Breast epithelium (tissue), 4 donors: ENCODE measurements around the gene PKDREJ. TPM values are rescaled to one million over a fixed set of nuclear protein-coding genes. Genes with fewer than 3 reads are reported as not detected.

ENCODE experiments used
- DNase-seq, 2 donors: peaks; one replicate each; pipeline ENCODE4 v3.0.0-alpha.2; 2019; ENCODE audit warnings: low spot score in 2 of 2
- H3K27ac ChIP-seq, 2 donors: fragments of 200-600 bp; sonication (generic) in 1 of 2; one replicate each; pipeline ENCODE4 v1.5.1; 2016 to 2019; ENCODE audit warnings: mild to moderate bottlenecking in 1 of 2
- H3K27me3 ChIP-seq, 2 donors: fragments of 200-600 bp; sonication (generic) in 1 of 2; one replicate each; pipeline versions ENCODE4 v1.5.1 to v1.6.0; 2017 to 2019; ENCODE audit warnings: control low read depth in 1 of 2, mild to moderate bottlenecking in 1 of 2
- H3K36me3 ChIP-seq: fragments of 200-600 bp; one replicate; pipeline ENCODE4 v1.5.1; 2019
- H3K4me1 ChIP-seq, 2 donors: fragments of 200-600 bp; sonication (generic); one replicate each; pipeline ENCODE4 v1.5.1; 2016 to 2019; ENCODE audit warnings: control low read depth in 1 of 2
- H3K4me3 ChIP-seq, 3 donors: fragments of 200-600 bp; sonication (generic); 1 replicate in 2 of 3; 2 replicates in 1 of 3; pipeline ENCODE4 v1.5.1; 2016 to 2019; ENCODE audit warnings: mild to moderate bottlenecking in 3 of 3, moderate library complexity in 2 of 3
- H3K9me3 ChIP-seq, 2 donors: fragments of 200-600 bp; sonication (generic) in 1 of 2; one replicate each; pipeline ENCODE4 v1.5.1; 2016 to 2019; ENCODE audit warnings: control low read depth in 1 of 2
- CTCF ChIP-seq, 3 donors: fragments of 450-650 bp; IDR thresholded peaks; one replicate each; pipeline ENCODE4 v1.5.1; 2016 to 2017; ENCODE audit warnings: antibody characterized with exemption in 3 of 3, mild to moderate bottlenecking in 3 of 3, moderate library complexity in 3 of 3
- POLR2A ChIP-seq: fragments of 450-650 bp; IDR thresholded peaks from one replicate; pipeline ENCODE4 v1.6.1; 2016; ENCODE audit warnings: antibody characterized with exemption, mild to moderate bottlenecking, moderate library complexity
- POLR2AphosphoS5 ChIP-seq, 3 donors: sonication (generic); formaldehyde crosslinking; IDR thresholded peaks; one replicate each; pipeline ENCODE4 v1.6.1; 2017; ENCODE audit warnings: antibody characterized with exemption in 3 of 3
- intact Hi-C: fragments of 100-400 bp; cut with DNase I; formaldehyde crosslinking; loops from one replicate; pipeline ENCODE4 v1.15.1; 2023; ENCODE audit warnings: low total_unique reads
- total RNA-seq, 3 donors: library from RNA; depleted of rRNA; stranded (reverse); fragments of >200 nt; gene quantifications; one replicate each; pipeline ENCODE4 v1.1.0, GENCODE V29; 2016

The PKDREJ gene
- total RNA-seq, 3 donors from 2014 or later, result 0.16 TPM; not detected in 2

GRCh38 chr22:46281866-46282678 is 18.9 kb upstream of the PKDREJ start:
- TF ChIP-seq POLR2AphosphoS5 (IDR thresholded peaks at IDR 0.05), result no peak
- no peak for TF ChIP-seq POLR2A
- no peak for TF ChIP-seq CTCF (IDR thresholded peaks at IDR 0.05)
- Histone ChIP-seq H3K4me1 (no peaks in the 10 kb centered on the region), H3K27me3 (no peaks in the 10 kb centered on the region), H3K4me3 (no peak overlapping the region), H3K9me3 (no peaks in the 10 kb centered on the region), H3K27ac (no peak overlapping the region), H3K36me3 (peaks cover 10% of the 10 kb centered on the region)
- DNase-seq, result no peak
- intact Hi-C loops, result no loop called here

- TF ChIP-seq CTCF (IDR thresholded peaks at IDR 0.05), result no peak
- no peak for TF ChIP-seq POLR2AphosphoS5 (IDR thresholded peaks at IDR 0.05)
- no peak for TF ChIP-seq POLR2A
- DNase-seq, result no peak
- Histone ChIP-seq H3K36me3 (peaks cover 10% of the 10 kb centered on the region), H3K4me3 (no peak overlapping the region), H3K9me3 (no peaks in the 10 kb centered on the region), H3K27me3 (no peaks in the 10 kb centered on the region), H3K27ac (no peak overlapping the region), H3K4me1 (no peaks in the 10 kb centered on the region)
- intact Hi-C loops, result no loop called here
Measured at GRCh38 chr22:46280999-46281623, 18.0 kb upstream of the PKDREJ start.

- H3K4me1 ChIP-seq, result no peaks in the 10 kb centered on the region
- H3K27me3 ChIP-seq, result no peaks in the 10 kb centered on the region
- no peak overlapping the region for H3K4me3 ChIP-seq
- no peak for DNase-seq
- TF ChIP-seq POLR2AphosphoS5 (IDR thresholded peaks at IDR 0.05), result no peak
- no peak for TF ChIP-seq CTCF (IDR thresholded peaks at IDR 0.05)
- TF ChIP-seq POLR2A, result no peak
- peaks cover 10% of the 10 kb centered on the region for H3K36me3 ChIP-seq
- no peak overlapping the region for H3K27ac ChIP-seq
- intact Hi-C loops, result no loop called here
- H3K9me3 ChIP-seq, result no peaks in the 10 kb centered on the region
Measured at GRCh38 chr22:46280063-46280817, 17.1 kb upstream of the PKDREJ start.

- no peak for DNase-seq
- Histone ChIP-seq H3K27me3 (no peaks in the 10 kb centered on the region), H3K9me3 (no peaks in the 10 kb centered on the region), H3K36me3 (peaks cover 10% of the 10 kb centered on the region), H3K4me3 (no peak overlapping the region), H3K27ac (no peak overlapping the region), H3K4me1 (no peaks in the 10 kb centered on the region)
- TF ChIP-seq CTCF (IDR thresholded peaks at IDR 0.05) (no peak), POLR2AphosphoS5 (IDR thresholded peaks at IDR 0.05) (no peak), POLR2A (no peak)
- intact Hi-C loops, result no loop called here
Measured at GRCh38 chr22:46278656-46279645, 15.8 kb upstream of the PKDREJ start.
